Stimulated activated CD8-positive, alpha-beta memory T cell treated with anti-CD3 and anti-CD28 coated beads, Interleukin-12 subunit alpha, Interleukin-12 subunit beta, amount 100 ng/mL, for 1 hour (primary cell): ENCODE results near the gene SMIM31.

Experiments used
- DNase-seq: peaks from one replicate; pipeline ENCODE4 v3.0.0-alpha.2; 2020; ENCODE audit warnings: low read depth

SMIM31 gene

DNA sequence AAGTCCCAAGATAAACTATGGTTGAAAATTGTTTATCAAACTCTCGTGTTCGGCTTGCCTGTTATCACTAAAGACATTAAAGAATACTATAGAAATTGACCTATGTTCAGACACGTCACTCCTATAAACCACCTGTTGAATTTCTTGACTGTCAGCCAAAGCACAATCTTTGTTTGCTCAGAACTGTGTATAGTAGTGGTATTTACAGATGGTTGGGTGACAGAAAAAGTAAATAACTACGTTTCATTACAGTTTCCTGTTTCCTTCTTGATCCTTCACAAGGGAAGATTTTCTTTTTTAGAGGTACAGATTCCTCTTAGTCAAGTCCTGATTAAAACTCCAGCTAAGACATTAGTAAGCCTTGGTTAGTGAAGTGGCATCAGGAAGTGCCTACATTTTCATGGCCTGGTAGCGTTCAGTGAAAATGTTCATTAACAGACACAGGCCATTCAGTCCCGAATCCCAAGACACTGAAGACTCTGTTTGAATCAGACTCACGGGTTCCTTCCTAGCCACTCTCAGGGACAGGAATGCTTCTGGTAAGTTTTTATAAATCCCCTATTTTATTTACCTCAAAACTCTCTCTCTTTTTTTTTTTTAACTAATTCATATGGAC is at the start of gene SMIM31:
Gene SMIM31 (plus strand): TSS at position 259 of the 616 bp plus-strand sequence. CDS start 16,313 bp downstream, outside the sequence.
- DNase-seq = no peak

DNA sequence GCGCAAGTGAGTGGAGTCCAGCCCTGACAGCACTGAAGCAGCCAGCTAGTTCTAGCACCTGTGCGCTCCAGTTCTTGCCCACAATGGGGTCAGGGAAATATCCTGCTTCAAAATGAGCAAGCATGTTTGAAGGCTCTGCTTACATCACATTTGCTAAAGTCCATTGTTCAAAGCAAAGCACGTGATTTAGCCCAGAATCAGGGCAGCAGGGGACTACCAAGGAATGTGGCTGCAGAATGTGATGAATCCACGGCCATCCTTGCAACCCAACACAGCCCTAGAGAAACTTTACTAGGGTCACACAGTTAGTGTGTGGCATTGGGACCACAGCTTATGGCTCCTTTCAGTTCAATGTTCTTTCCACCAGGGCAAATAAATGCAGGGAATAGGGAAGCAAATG is 47.3 kb upstream of the SMIM31 start:
- no peak for DNase-seq

GRCh38 chr4:164716901-164717300 is 37.0 kb upstream of the SMIM31 start:
- DNase-seq = no peak

DNA sequence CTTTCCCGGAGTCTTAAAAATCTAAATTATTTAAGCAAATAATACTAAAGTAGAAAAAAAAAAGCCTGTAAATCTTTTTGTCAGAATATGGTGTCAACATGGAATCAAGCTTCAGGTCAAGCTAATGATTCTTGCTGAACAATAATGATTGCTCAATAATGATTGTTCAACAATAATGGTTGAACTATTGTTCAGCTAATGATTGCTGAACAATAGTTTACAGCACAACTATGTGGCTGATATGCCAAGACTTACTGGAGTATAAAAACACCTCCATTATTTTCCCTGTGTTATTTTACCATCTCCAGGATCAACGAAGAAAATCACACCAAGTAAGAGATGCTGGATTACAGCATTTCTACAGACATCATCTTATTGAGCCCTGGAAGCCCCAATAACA is 35.1 kb upstream of the SMIM31 start:
- no peak for DNase-seq

- no peak for DNase-seq
Measured at GRCh38 chr4:164725066-164725465, 28.9 kb upstream of the SMIM31 start.

- no peak for DNase-seq
Measured at GRCh38 chr4:164730705-164731393, 23.1 kb upstream of the SMIM31 start.

DNA sequence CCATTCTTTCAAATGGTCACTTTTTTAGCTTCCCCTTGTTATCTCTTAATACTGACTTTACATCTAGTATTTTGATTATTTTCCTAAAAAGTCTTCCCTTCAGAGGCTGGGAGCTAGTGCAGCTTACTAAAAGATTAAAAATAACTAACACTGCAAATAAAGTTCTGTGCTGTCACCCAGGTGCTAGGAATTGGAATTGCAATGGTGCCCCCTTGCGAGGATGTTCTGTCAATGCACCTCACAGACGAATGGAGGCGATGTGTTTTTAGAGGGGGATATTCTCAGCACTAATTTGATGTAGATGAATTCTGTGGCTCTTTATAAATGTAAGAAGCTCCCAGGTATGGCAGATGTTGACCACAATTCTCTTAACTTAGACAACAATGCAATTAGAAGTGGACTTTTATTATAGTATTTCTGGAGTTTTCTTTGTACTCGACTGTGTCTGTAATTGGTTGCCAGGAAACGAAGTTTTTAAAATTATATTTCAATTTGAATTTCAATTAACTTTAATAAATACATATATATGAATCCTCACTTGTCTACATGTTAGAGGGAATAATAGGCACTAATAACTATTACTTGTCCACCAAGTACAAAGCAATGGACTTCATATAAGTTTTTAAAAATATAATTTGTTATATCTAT is 22.0 kb upstream of the SMIM31 start:
- DNase-seq = peak; percentile 10

GRCh38 chr4:164734484-164734883 is 19.4 kb upstream of the SMIM31 start:
- no peak for DNase-seq

DNA sequence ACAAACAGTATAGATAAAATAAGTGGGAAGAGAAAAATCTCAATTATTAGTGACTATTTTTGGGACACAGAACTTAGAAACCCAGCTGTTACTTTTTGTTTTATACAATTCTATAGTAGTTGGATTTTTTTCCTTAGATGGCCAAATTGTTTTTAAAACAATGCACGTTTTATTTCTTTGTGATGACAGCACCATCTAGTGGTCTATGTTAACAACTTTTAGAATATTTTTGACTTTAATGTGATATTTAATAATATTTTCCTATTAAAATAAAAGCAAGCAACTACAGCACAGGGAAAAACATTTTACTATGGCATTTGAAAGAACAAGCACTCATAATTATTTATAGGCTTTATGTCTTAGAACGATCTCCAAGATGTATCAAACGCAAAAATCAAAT is 5.6 kb upstream of the SMIM31 start:
- DNase-seq = no peak

GRCh38 chr4:164755432-164755831 is 1.5 kb downstream of the SMIM31 start:
- no peak for DNase-seq

DNA sequence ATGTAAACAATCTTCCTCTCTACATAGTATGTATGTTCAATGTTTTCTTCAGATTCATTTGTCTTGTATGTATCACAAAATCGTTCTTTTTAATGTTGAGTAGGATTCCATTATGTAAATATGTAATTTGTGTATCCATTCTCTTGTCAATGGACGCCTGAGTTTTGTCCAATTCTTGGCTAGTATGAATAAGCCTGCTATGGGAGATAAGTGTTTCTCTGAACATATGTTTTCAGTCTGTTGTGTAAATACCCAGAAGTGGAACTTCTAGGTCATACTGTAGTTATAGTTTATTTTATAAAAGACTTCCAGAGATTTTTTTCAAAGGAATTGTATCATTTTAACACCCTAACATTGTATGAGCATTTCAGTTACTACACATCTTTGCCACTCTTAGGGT is 2.8 kb downstream of the SMIM31 start:
- no peak for DNase-seq

- DNase-seq = no peak
Measured at GRCh38 chr4:164761241-164761640, 7.3 kb downstream of the SMIM31 start.

DNA sequence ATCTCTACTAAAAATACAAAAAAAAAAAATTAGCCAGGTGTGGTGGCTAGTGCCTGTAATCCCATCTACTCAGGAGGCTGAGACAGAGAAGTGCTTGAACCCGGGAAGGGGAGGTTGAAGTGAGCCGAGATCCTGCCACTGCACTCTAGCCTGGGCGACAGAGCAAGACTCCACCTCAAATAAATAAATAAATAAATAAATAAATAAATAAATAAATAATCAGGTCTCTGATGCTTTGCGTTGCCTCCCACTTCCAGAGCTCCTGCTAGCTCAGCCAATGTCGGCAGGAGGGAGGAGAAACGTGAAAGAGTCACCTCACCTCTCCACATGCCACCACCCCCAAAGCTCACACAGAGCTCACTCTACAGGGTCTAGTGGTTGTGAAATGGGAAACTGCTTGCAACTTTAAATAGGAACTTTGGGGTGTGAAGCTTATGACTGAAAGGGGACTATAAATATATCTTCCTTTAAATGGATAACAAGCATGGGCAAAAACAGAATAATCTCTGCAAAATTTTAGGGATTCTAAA is 7.9 kb downstream of the SMIM31 start:
- no peak for DNase-seq

DNA sequence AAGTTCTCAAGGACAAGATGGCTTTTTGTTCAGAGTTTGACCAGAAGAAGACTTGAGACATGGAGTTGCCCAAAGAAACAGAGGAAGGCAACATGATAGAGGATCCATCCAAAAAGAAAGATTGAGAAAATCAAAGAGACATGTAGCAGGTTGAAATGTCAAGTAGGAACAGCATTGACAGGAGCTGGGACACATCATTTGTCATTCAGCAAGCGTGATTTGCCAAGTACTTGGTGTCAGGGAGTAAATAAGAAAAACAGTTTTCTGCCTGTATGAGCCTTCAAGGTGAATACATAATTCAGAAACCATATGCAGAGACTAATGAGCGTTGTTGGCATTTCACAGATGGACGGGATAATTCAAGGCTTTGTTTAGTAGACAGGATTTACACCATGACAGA is 11.2 kb downstream of the SMIM31 start:
- no peak for DNase-seq

DNA sequence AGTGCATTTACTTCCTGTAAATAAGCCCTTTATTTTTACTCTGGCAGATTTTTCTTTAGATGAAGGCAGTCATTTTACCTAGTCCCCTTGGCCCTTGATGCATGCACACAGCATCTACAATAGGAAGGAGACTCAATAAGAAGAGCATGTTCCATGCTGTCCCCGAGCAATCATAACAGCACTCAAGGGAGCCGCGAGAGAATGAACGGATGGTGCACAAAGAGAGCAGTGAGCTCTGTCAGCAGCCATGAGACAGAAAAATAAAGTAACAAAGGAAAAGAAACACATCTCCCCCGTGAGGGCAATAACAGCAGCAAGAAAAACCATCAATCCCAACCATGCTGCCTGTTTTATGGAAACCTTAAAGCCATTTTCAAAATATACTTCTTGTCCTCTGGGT is 11.9 kb downstream of the SMIM31 start:
- DNase-seq = no peak

- no peak for DNase-seq
Measured at GRCh38 chr4:164768516-164768915, 14.6 kb downstream of the SMIM31 start.

DNA sequence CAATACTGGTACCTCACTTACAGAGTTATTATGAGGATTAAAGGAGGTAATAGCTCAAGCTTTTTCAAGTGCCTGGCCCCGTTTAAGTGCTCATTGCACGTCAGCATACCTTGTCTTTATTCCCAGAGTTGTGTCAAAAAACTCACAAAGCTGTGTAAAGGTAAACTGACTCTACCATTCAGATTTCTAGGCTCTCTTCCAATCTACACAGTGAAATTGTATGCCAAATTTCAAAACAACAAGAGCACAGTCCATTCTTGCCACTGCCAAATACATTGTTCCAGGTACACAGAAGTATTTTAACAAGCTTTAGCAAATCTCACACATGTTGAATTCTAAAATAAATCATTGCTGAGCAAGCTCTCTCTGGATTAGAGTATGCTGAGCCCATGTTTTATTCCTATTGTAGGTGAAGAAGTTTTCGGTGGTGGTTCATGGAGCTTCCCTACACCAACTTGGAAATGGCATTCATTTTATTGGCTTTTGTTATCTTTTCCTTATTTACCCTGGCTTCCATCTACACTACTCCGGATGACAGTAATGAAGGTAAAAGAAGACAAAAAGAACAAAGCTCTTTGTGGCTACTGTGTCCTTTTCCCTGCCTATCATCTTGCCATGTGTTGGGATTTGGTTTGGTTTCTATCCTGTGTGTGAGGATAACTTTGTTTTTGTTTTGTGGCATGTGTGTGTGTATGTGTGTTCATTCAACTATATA is 16.2 kb downstream of the SMIM31 start:
- DNase-seq = no peak

DNA sequence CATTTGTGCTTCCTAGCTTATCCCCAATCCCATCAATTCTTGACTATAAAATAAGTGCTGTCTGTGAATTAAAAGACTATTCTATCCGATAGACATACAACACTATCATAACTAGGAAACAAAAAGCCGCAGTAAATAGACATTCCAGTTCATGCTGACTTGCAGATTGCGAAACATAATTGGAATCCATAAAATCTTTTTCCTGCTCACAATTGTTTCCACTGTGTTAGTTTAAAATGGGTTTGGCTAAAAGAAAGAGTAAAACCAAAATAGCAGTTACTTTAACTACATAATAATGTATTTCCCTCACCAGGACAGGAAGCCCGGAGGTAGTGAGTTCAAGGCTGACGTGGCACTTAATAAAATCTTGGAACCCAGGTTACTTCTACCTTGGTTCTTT is 17.2 kb downstream of the SMIM31 start:
- DNase-seq = no peak

- DNase-seq = no peak
Measured at GRCh38 chr4:164772076-164772475, 18.1 kb downstream of the SMIM31 start.

GRCh38 chr4:164779080-164779479 is 25.1 kb downstream of the SMIM31 start:
- no peak for DNase-seq

DNA sequence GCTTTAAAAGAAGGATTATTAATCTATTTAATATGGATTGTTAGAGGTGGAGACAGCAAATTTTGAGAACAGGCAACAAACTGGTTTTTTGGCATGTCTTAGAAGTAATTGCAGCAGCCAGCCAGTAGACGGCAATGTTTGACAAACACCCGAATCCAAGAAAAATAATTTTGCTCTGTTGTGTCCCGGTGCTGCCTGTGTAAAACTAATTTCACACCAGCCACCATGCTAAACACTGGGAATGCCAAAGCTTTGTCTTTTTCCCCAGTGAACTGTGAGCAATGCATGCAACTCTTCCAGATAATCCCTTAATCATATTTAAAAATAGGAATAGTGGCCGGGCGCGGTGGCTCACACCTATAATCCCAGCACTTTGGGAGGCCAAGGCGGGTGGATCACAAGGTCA is 25.9 kb downstream of the SMIM31 start:
- DNase-seq = no peak

GRCh38 chr4:164780839-164781238 is 26.9 kb downstream of the SMIM31 start:
- no peak for DNase-seq

DNA sequence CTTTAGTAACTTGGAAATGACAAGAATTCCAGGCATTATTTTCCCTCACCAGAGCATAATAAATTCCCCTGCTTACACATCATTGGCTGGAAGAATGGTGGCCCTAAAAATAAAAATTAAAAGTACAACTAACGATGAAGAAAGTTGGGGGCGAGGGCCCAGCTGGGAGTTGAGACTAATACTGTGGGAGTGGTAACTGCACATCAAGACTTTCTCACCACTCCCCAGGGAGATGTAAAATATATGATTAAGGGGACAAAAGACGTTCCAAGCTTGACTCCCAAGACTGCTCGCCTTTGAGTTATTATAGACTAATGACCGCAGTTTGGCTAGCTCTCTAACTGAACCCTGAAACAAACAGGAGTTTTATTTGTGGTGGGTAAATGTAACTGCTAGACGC is 30.0 kb downstream of the SMIM31 start:
- DNase-seq = no peak
